HCT116 (cell line): ENCODE results near the gene CBX3. TPM values are rescaled to one million over a fixed set of nuclear protein-coding genes. Genes with fewer than 3 reads are reported as not detected.

Experiments
- ATAC-seq: fragments of 200-7000 bp; cut with Tn5 transposase; 2 replicates; pipeline ENCODE4 v1.9.1; 2020; ENCODE audit warnings: mild to moderate bottlenecking, moderate library complexity
- BruUV-seq: library from RNA; stranded (reverse); fragments of 400-500 nt; replicated peaks from 2 replicates; lab custom pipeline; 2021; lab: Mats Ljungman, UMichigan
- CTCF ChIA-PET: fragments of 300-600 bp; sonication (Branson Sonifier 250); formaldehyde crosslinking; loops from one replicate; lab custom pipeline; 2021; ENCODE audit warnings: antibody characterized with exemption; lab: Charles Lee
- POLR2A ChIA-PET: fragments of 300-600, 350-600 bp; sonication (Branson Sonifier 250); formaldehyde crosslinking; loops from one replicate; lab custom pipeline; 2021; ENCODE audit warnings: antibody characterized with exemption; lab: Charles Lee
- RAD21 ChIA-PET, 2 experiments: fragments of 300-600 bp; sonication (Branson Sonifier 250); formaldehyde crosslinking; loops; one replicate each; lab custom pipeline; 2023; ENCODE audit warnings: low total read pairs in 2 of 2; ENCODE audit not compliant: uncharacterized antibody in 2 of 2, unreplicated experiment in 2 of 2, low non-redundant PET in 1 of 2; lab: Charles Lee
- DNase-seq: peaks from one replicate; pipeline ENCODE4 v3.0.0-alpha.2; 2010; ENCODE audit warnings: low read depth, low spot score
- H2AFZ ChIP-seq: fragments of 200-600 bp; shearing (Covaris generic), sonication (generic); 2 replicates; pipeline ENCODE4 v1.6.1; 2017; ENCODE audit warnings: low read depth, mixed run types, mixed read lengths, antibody characterized with exemption, low read length; ENCODE audit not compliant: poor library complexity, severe bottlenecking
- H3K27ac ChIP-seq: 2 replicates; pipeline ENCODE4 v1.5.1; 2012; ENCODE audit warnings: low read depth, low read length
- H3K27me3 ChIP-seq: fragments of 200-600 bp; sonication (generic); 2 replicates; pipeline ENCODE4 v1.6.1; 2016; ENCODE audit warnings: mixed run types, low read length, mixed read lengths; ENCODE audit not compliant: insufficient read depth
- H3K36me3 ChIP-seq, 2 experiments: fragments of 200-500 bp in 1 of 2; fragments of 200-600 bp in 1 of 2; sonication (Bioruptor generic) in 1 of 2; sonication (generic) in 1 of 2; 2 replicates each; pipeline versions ENCODE4 v1.5.1 to v1.6.1; 2014 to 2016; ENCODE audit warnings: low read length in 2 of 2, inconsistent platforms in 1 of 2, mixed read lengths in 1 of 2, mixed run types in 1 of 2; ENCODE audit not compliant: insufficient read depth in 2 of 2, control insufficient read depth in 1 of 2
- H3K4me1 ChIP-seq, 2 experiments: fragments of 200-600 bp in 1 of 2; sonication (generic) in 1 of 2; 2 replicates each; pipeline versions ENCODE4 v1.5.1 to v1.6.1; 2012 to 2017; ENCODE audit warnings: low read length in 2 of 2, inconsistent platforms in 1 of 2, mild to moderate bottlenecking in 1 of 2, mixed read lengths in 1 of 2, mixed run types in 1 of 2, moderate library complexity in 1 of 2; ENCODE audit not compliant: insufficient read depth in 2 of 2, control insufficient read depth in 1 of 2
- H3K4me2 ChIP-seq: fragments of 200-600 bp; sonication (generic); 2 replicates; pipeline ENCODE4 v1.6.1; 2017; ENCODE audit warnings: mixed run types, low read length, mixed read lengths
- H3K4me3 ChIP-seq, 2 experiments: fragments of 200-600 bp in 1 of 2; sonication (generic) in 1 of 2; replicated peaks in 1 of 2; 2 replicates each; pipeline ENCODE4 v1.5.1; 2011 to 2016; ENCODE audit warnings: low read length in 2 of 2, control low read depth in 1 of 2, low read depth in 1 of 2, mild to moderate bottlenecking in 1 of 2, mixed read lengths in 1 of 2, mixed run types in 1 of 2
- H3K79me2 ChIP-seq: fragments of 200-600 bp; sonication (generic); 2 replicates; pipeline ENCODE4 v1.6.1; 2017; ENCODE audit warnings: mild to moderate bottlenecking, mixed run types, low read length, moderate library complexity, mixed read lengths; ENCODE audit not compliant: insufficient read depth
- H3K9ac ChIP-seq: fragments of 200-600 bp; sonication (generic); 2 replicates; pipeline ENCODE4 v1.6.1; 2016; ENCODE audit warnings: low read length, mixed read lengths
- H3K9me2 ChIP-seq: fragments of 200-600 bp; sonication (generic), shearing (Covaris generic); 2 replicates; pipeline ENCODE4 v1.6.1; 2017; ENCODE audit warnings: mixed run types, mild to moderate bottlenecking, moderate library complexity; ENCODE audit not compliant: insufficient read depth
- H3K9me3 ChIP-seq, 2 experiments: fragments of 200-500 bp in 1 of 2; fragments of 200-600 bp in 1 of 2; sonication (Bioruptor generic) in 1 of 2; sonication (generic) in 1 of 2; 2 replicates each; pipeline ENCODE4 v1.6.1; 2014 to 2017; ENCODE audit warnings: low read length in 2 of 2, mixed read lengths in 2 of 2, inconsistent platforms in 1 of 2, low read depth in 1 of 2, mild to moderate bottlenecking in 1 of 2, mixed run types in 1 of 2, moderate library complexity in 1 of 2; ENCODE audit not compliant: control insufficient read depth in 1 of 2, insufficient read depth in 1 of 2
- H4K20me1 ChIP-seq: fragments of 200-600 bp; sonication (generic), shearing (Covaris generic); 2 replicates; pipeline ENCODE4 v1.6.1; 2017; ENCODE audit warnings: mixed run types, mild to moderate bottlenecking, moderate library complexity; ENCODE audit not compliant: insufficient read depth
- ELF1 ChIP-seq: IDR thresholded peaks from 2 replicates; pipeline ENCODE4 v1.6.1; 2012; ENCODE audit warnings: low read depth, borderline replicate concordance
- EZH2 ChIP-seq: fragments of 200-600 bp; sonication (generic); IDR thresholded peaks from 2 replicates; pipeline ENCODE4 v1.6.1; 2017; ENCODE audit warnings: antibody characterized with exemption, mixed run types
- EZH2phosphoT487 ChIP-seq: fragments of 200-600 bp; IDR thresholded peaks from 2 replicates; pipeline ENCODE4 v1.6.1; 2018; ENCODE audit warnings: antibody characterized with exemption, borderline replicate concordance
- FOSL1 ChIP-seq: IDR thresholded peaks from 2 replicates; pipeline ENCODE4 v1.6.1; 2012; ENCODE audit warnings: low read depth
- JUND ChIP-seq: IDR thresholded peaks from 2 replicates; pipeline ENCODE4 v1.6.1; 2012
- MAX ChIP-seq: IDR thresholded peaks from 2 replicates; pipeline ENCODE4 v1.6.1; 2012
- POLR2A ChIP-seq: IDR thresholded peaks from 2 replicates; pipeline ENCODE4 v1.7.0; 2011; ENCODE audit warnings: borderline replicate concordance; ENCODE audit not compliant: insufficient read depth, insufficient read length; ENCODE audit errors: extremely low read depth
- SIN3A ChIP-seq: IDR thresholded peaks from 2 replicates; pipeline ENCODE4 v1.6.1; 2012; ENCODE audit warnings: low read depth
- SP1 ChIP-seq: IDR thresholded peaks from 2 replicates; pipeline ENCODE4 v1.6.1; 2012; ENCODE audit warnings: low read depth
- intact Hi-C: fragments of 100-400 bp; cut with micrococcal nuclease; formaldehyde crosslinking; loops from 2 replicates; pipeline ENCODE4 v1.10.0; 2022
- total RNA-seq: library from RNA; stranded (reverse); gene quantifications from one replicate; pipeline ENCODE4 v1.2.1, GENCODE V29; 2021; ENCODE audit not compliant: unreplicated experiment
- TF ChIP-seq, protein P1 (sequence below), 3 experiments: fragments of 200-600 bp in 1 of 3; sonication (generic) in 1 of 3; IDR thresholded peaks in 2 of 3; conservative IDR thresholded peaks in 1 of 3; 2 replicates each; pipeline ENCODE4 v1.5.1; 2012 to 2017; ENCODE audit warnings: low read depth in 2 of 3, low read length in 2 of 3, antibody characterized with exemption in 1 of 3, borderline replicate concordance in 1 of 3, control low read depth in 1 of 3, mild to moderate bottlenecking in 1 of 3, mixed read lengths in 1 of 3, mixed run types in 1 of 3, moderate library complexity in 1 of 3; ENCODE audit not compliant: insufficient read depth in 1 of 3

CBX3 gene
- total RNA-seq, 1 experiment from 2014 or later: 274 TPM

- H3K27me3 ChIP-seq: no peaks in the 10 kb centered on the region
- peaks cover 8% of the 10 kb centered on the region; the same call in 1 of the 2 replicates for H3K79me2 ChIP-seq
These were observed 30.9 kb upstream of the CBX3 start for GRCh38 chr7:26170663-26171062.

More at GRCh38 chr7:26170663-26171062, 30.9 kb upstream of the CBX3 start:
- intact Hi-C loops: no loop called here
- Histone ChIP-seq H3K4me3 (no peak overlapping the region), H3K4me2 (no peak overlapping the region), H3K27ac (no peak overlapping the region), H3K9ac (no peak overlapping the region), H4K20me1 (no peaks in the 10 kb centered on the region), H3K4me1 (peaks cover 5 to 8% of the 10 kb centered on the region in 2 experiments; a peak in 2 of 4 replicates), H3K36me3 (no peaks in the 10 kb centered on the region), H3K9me2 (no peaks in the 10 kb centered on the region), H3K9me3 (no peaks in the 10 kb centered on the region), H2AFZ (no peak overlapping the region)
- TF ChIP-seq JUND (no peak), SP1 (no peak), ELF1 (no peak), SIN3A (no peak), EZH2phosphoT487 (no peak), POLR2A (no peak), MAX (no peak), EZH2 (no peak), FOSL1 (no peak)
- TF ChIP-seq, protein P1, sequence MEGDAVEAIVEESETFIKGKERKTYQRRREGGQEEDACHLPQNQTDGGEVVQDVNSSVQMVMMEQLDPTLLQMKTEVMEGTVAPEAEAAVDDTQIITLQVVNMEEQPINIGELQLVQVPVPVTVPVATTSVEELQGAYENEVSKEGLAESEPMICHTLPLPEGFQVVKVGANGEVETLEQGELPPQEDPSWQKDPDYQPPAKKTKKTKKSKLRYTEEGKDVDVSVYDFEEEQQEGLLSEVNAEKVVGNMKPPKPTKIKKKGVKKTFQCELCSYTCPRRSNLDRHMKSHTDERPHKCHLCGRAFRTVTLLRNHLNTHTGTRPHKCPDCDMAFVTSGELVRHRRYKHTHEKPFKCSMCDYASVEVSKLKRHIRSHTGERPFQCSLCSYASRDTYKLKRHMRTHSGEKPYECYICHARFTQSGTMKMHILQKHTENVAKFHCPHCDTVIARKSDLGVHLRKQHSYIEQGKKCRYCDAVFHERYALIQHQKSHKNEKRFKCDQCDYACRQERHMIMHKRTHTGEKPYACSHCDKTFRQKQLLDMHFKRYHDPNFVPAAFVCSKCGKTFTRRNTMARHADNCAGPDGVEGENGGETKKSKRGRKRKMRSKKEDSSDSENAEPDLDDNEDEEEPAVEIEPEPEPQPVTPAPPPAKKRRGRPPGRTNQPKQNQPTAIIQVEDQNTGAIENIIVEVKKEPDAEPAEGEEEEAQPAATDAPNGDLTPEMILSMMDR (IDR thresholded peaks at IDR 0.05 in 2 of 3, conservative IDR thresholded peaks at IDR 0.05 in 1 of 3; ENCODE audit: borderline replicate concordance in 1 of 3, insufficient read depth in 1 of 3, low read depth in 2 of 3, low read length in 2 of 3): no peak
- RAD21 ChIA-PET: interaction anchor here in 1 of 2 experiments (0.7 kb wide), 1 partner anchor 175 kb away, joined by 4 read pairs; no protein-coding TSS in a partner anchor
- CTCF ChIA-PET: no interaction called here
- POLR2A ChIA-PET: interaction anchor here (1.4 kb wide), 1 partner anchor 10 kb away, joined by 4 read pairs; no protein-coding TSS in a partner anchor
- no peak for DNase-seq
- no TSS peak for BruUV-seq
- no peak for ATAC-seq
